Osteoblast (primary cell): ENCODE data around the gene MIR17HG. TPM values are rescaled to one million over a fixed set of nuclear protein-coding genes. Genes with fewer than 3 reads are reported as not detected.
A peak's percentile ranks its signal among the peaks of the same experiment; 100 is the strongest.

Experiments used
- DNase-seq: peaks from one replicate; pipeline ENCODE4 v3.0.0; 2011; ENCODE audit warnings: low spot score, mixed read lengths; ENCODE audit not compliant: insufficient read length; ENCODE audit errors: missing footprints
- H2AFZ ChIP-seq: 2 replicates; pipeline ENCODE4 v1.6.0; 2011; ENCODE audit warnings: mild to moderate bottlenecking, low read length
- H3K27ac ChIP-seq: 2 replicates; pipeline ENCODE4 v1.5.1; 2011; ENCODE audit warnings: mild to moderate bottlenecking, low read depth, low read length, moderate library complexity
- H3K27me3 ChIP-seq: 2 replicates; pipeline ENCODE4 v1.6.0; 2012; ENCODE audit warnings: mild to moderate bottlenecking, control low read depth, inconsistent platforms, low read length, moderate library complexity; ENCODE audit not compliant: insufficient read depth
- H3K36me3 ChIP-seq: 2 replicates; pipeline ENCODE4 v1.5.1; 2011; ENCODE audit warnings: mild to moderate bottlenecking, low read length, control low read depth, moderate library complexity; ENCODE audit not compliant: insufficient read depth
- H3K4me1 ChIP-seq: 2 replicates; pipeline ENCODE4 v1.5.1; 2011; ENCODE audit warnings: mild to moderate bottlenecking, low read length, control low read depth, moderate library complexity; ENCODE audit not compliant: insufficient read depth
- H3K4me2 ChIP-seq: 2 replicates; pipeline ENCODE4 v1.6.0; 2011; ENCODE audit warnings: mild to moderate bottlenecking, low read length; ENCODE audit not compliant: insufficient read depth
- H3K4me3 ChIP-seq: fragments of 200-600 bp; sonication (generic); 3 replicates; pipeline ENCODE4 v1.5.1; 2012; ENCODE audit warnings: mild to moderate bottlenecking, low read length, inconsistent platforms; ENCODE audit not compliant: insufficient read depth
- H3K79me2 ChIP-seq: 2 replicates; pipeline ENCODE4 v1.6.0; 2012; ENCODE audit warnings: mild to moderate bottlenecking, low read length, control low read depth, inconsistent platforms; ENCODE audit not compliant: insufficient read depth
- H3K9me3 ChIP-seq: 2 replicates; pipeline ENCODE4 v1.5.1; 2011; ENCODE audit warnings: low read depth, low read length, control low read depth
- H4K20me1 ChIP-seq: 2 replicates; pipeline ENCODE4 v1.6.0; 2012; ENCODE audit warnings: mild to moderate bottlenecking, low read length, control low read depth; ENCODE audit not compliant: insufficient read depth
- CTCF ChIP-seq: IDR thresholded peaks from 2 replicates; pipeline ENCODE4 v1.5.1; 2011; ENCODE audit warnings: mild to moderate bottlenecking, low read depth, low read length, moderate library complexity; ENCODE audit errors: extremely low read depth
- total RNA-seq: library from RNA; depleted of rRNA; stranded (reverse); fragments of >200 nt; gene quantifications from 2 replicates; pipeline ENCODE4 v1.2.3, GENCODE V29; 2012

The MIR17HG gene
- total RNA-seq, 1 donor: 4.0 TPM

GRCh38 chr13:91368676-91369440, 21.4 kb downstream of the MIR17HG start:
- Histone ChIP-seq H3K36me3 (no peaks in the 10 kb centered on the region), H3K27me3 (no peaks in the 10 kb centered on the region), H3K4me2 (peak overlapping the region; percentile 24), H3K9me3 (no peaks in the 10 kb centered on the region), H4K20me1 (no peaks in the 10 kb centered on the region), H3K4me1 (peaks cover 12% of the 10 kb centered on the region), H3K4me3 (no peak overlapping the region), H3K27ac (no peak overlapping the region), H3K79me2 (no peaks in the 10 kb centered on the region), H2AFZ (no peak overlapping the region)
- DNase-seq: no peak
- TF ChIP-seq CTCF: no peak

GRCh38 chr13:91369441-91369831, 21.9 kb downstream of the MIR17HG start:
- Histone ChIP-seq H3K79me2 (no peaks in the 10 kb centered on the region), H4K20me1 (no peaks in the 10 kb centered on the region), H3K36me3 (no peaks in the 10 kb centered on the region), H2AFZ (no peak overlapping the region), H3K4me2 (peak overlapping the region; percentile 24), H3K27ac (no peak overlapping the region), H3K9me3 (no peaks in the 10 kb centered on the region), H3K4me1 (peaks cover 12% of the 10 kb centered on the region), H3K27me3 (no peaks in the 10 kb centered on the region), H3K4me3 (no peak overlapping the region)
- no peak for DNase-seq
- TF ChIP-seq CTCF: no peak

DNA sequence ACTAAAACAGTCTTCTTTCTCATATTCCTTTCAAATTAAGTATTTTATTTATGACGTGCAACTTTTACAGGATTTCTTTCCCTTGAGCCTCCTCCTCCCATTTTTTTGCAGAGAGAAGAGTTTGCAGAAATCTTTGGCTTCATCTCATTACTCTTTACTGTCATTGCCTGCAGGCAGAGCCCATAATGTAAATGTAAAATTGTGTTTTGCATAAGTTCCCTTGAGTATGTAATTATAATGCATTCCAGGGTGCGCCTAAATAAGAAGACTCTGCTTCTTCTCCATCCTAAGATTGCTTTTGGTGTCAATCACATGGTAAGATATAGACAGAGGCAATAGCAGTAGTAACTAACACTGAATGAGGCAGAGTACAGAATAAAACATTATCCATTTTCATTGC, 23.0 kb downstream of the MIR17HG start:
- no peak overlapping the region for H3K4me3 ChIP-seq
- no peaks in the 10 kb centered on the region for H3K36me3 ChIP-seq
- peaks cover 12% of the 10 kb centered on the region for H3K4me1 ChIP-seq
- no peaks in the 10 kb centered on the region for H3K9me3 ChIP-seq
- H3K27me3 ChIP-seq: no peaks in the 10 kb centered on the region
- no peak overlapping the region for H2AFZ ChIP-seq
- no peak for DNase-seq
- no peaks in the 10 kb centered on the region for H4K20me1 ChIP-seq
- no peaks in the 10 kb centered on the region for H3K79me2 ChIP-seq
- no peak overlapping the region for H3K27ac ChIP-seq
- TF ChIP-seq CTCF: no peak
- no peak overlapping the region for H3K4me2 ChIP-seq

DNA sequence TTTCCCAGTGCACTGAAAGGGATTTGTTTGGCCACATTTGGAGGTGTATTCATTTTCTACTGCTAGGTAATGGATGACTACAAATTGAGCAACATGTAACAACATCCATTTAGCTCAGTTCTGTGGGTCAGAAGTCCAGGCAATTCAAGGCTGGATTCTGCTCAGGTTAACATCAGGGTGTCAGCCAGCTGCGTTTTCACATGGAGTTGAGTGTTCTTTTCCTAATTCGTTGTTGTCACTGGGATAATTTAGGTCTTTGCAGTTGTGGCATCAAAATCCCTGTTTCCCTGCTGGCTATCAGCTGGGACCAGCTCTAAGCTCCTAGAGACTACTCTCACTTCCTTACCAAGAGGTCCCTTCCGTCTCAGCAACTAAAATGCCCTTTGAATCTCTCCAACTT, 25.4 kb downstream of the MIR17HG start:
- no peak for TF ChIP-seq CTCF
- H3K4me1 ChIP-seq: peaks cover 12% of the 10 kb centered on the region
- no peak overlapping the region for H3K4me2 ChIP-seq
- H4K20me1 ChIP-seq: no peaks in the 10 kb centered on the region
- no peak overlapping the region for H2AFZ ChIP-seq
- no peaks in the 10 kb centered on the region for H3K27me3 ChIP-seq
- H3K9me3 ChIP-seq: no peaks in the 10 kb centered on the region
- H3K36me3 ChIP-seq: no peaks in the 10 kb centered on the region
- H3K27ac ChIP-seq: no peak overlapping the region
- no peaks in the 10 kb centered on the region for H3K79me2 ChIP-seq
- H3K4me3 ChIP-seq: no peak overlapping the region
- no peak for DNase-seq
